ENCODE results near the gene MDGA2.
"Not testable (repeated sequence)": the region's sequence is repeated elsewhere in the genome, so short reads cannot be mapped to it uniquely, and the experiment has no call there.

Gene MDGA2

DNA sequence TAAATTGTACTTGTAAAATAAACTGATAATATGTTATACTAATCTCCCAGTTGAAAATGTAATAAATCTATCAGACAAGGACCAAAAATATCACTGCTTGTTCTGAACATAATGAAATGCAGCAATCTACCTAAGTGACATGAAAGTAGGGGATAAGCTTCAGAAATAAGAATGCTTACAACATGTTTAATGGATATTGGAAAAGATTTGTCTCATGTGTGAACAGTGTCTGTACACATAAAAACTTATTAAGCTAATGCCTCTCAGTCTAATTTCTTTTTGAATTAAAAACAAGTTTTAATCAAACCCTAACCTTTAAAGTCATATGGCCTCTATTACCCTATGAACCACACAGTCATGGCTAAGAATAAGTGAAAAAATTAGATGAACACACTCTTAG is 465.3 kb downstream of the MDGA2 start:
- H3K4me3 Mint-ChIP-seq = no peak overlapping the region

DNA sequence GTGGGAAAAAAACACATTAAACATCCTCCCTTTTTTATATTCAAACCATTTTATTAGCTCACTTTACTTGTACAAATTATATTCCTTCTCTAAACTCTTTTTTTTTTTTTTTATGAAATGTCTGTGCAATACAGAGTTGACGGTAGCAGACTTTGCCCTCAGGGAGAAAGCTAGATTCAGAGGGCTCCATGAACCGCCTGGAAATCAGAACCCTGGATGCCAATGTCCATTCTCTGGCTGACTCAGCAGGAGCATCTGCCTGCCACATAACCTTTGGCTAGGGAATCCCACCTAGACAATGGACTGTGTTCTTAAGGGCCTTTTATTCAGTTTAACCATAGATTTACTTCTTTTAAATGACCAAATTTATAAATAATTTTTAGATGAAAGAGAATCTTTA is 467.0 kb downstream of the MDGA2 start:
- no peaks in the 10 kb centered on the region for H3K4me1 Mint-ChIP-seq

More for the DNA sequence above, 465.3 kb downstream of the MDGA2 start:
- ATAC-seq (no peak), DNase-seq (no peak)
- Mint-ChIP-seq H3K9me3 (peaks cover 0 to 5% of the 10 kb centered on the region in 2 donors), H3K27ac (no peak overlapping the region), H3K4me1 (no peaks in the 10 kb centered on the region), H3K27me3 (no peaks in the 10 kb centered on the region)

DNA sequence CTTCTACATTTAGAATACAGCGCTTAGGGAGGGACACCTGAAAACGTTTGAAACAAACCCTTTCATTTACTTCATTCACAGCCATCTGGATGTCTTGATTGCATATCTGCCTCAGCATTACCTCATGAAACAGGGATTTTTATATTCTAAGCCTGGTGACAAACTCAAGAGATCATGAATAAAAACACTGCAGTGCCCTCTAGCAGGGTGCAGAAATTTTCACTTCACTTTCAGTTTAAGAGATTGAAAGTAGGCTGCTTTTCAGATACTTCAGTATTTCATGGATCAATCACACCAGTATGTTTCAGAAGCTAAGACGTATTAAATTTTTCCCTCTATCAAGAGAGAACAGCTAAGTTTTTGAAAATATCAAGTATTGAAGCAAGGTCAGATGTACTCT is 467.8 kb downstream of the MDGA2 start:
- no peak for DNase-seq
- no peaks in the 10 kb centered on the region for H3K27me3 Mint-ChIP-seq
- H3K4me1 Mint-ChIP-seq = no peaks in the 10 kb centered on the region
- ATAC-seq = no peak
- H3K4me3 Mint-ChIP-seq = no peak overlapping the region
- no peak overlapping the region for H3K27ac Mint-ChIP-seq
- peaks cover 8 to 12% of the 10 kb centered on the region in 2 donors for H3K9me3 Mint-ChIP-seq

More for the DNA sequence above, 467.0 kb downstream of the MDGA2 start:
- H3K27me3 Mint-ChIP-seq = no peaks in the 10 kb centered on the region
- H3K27ac Mint-ChIP-seq = no peak overlapping the region
- ATAC-seq = no peak
- DNase-seq = no peak
- H3K9me3 Mint-ChIP-seq = peaks cover 2 to 8% of the 10 kb centered on the region in 2 donors
- H3K4me3 Mint-ChIP-seq = no peak overlapping the region

DNA sequence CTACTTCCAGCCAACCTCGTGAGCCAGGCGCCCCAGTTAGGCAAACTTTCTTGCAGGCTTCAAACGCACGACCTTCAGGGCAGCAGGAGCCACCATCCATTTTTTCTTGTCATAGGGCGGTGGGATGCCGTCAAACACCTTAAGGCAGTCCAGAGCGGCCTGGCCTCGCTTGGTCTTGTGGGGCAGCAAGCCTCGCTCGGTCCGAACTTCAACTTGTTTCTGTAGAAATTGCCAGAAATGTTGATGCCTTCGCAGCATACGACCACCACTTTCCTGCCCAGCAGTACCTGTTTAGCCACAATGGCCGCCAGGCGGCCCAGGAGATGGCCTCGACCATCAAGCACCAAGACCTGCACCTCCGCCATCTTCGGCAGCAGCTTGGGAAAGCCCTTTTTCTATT is 474.7 kb downstream of the MDGA2 start:
- no peak for DNase-seq
- Mint-ChIP-seq H3K27ac (no peak overlapping the region), H3K27me3 (no peaks in the 10 kb centered on the region), H3K4me1 (no peaks in the 10 kb centered on the region), H3K9me3 (peaks cover 17% of the 10 kb centered on the region in 2 donors), H3K4me3 (no peak overlapping the region)
- no peak for ATAC-seq

DNA sequence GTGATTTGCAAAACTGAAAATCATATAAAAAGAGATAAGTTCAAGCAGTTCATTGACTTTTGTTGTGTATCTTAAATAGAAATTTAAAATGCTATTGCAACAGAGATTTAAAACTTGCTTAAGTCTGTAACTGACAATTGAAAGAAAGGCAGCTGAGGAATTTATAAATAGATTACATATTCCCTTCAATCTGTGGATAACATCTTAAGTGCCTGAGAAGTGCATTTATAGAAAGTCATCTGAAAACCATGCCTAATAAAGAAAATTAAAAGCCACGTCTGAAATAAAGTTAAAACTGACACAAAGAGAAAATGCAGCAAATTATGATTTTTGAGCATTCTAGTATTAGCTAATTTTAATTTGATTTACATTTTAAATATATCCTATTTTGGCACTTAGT is 479.8 kb downstream of the MDGA2 start:
- Mint-ChIP-seq H3K27me3 (no peaks in the 10 kb centered on the region), H3K9me3 (no peaks in the 10 kb centered on the region), H3K27ac (no peak overlapping the region), H3K4me1 (no peaks in the 10 kb centered on the region), H3K4me3 (no peak overlapping the region)
- ATAC-seq = no peak
- DNase-seq = no peak

DNA sequence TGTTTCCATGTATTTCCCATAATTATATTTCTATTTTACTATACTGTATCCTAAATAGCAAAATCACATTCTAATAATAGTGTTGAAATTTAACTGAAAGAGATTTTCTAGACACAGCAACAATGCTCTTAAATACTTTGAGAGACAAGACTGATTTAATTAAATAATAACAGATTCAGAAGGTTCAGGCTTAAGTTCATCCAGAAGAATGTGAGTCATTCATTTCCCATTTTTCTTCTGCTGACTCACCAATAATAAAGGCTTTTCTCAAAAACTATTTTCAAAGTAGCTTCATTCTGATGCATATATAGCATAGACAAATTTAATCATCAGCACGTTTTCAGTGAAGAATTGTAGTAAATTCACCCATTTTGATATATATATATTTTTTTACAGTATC is 481.4 kb downstream of the MDGA2 start:
- DNase-seq = no peak
- no peak for ATAC-seq
- H3K4me1 Mint-ChIP-seq = no peaks in the 10 kb centered on the region
- no peak overlapping the region for H3K4me3 Mint-ChIP-seq
- H3K27ac Mint-ChIP-seq = no peak overlapping the region
- H3K9me3 Mint-ChIP-seq = no peaks in the 10 kb centered on the region
- no peaks in the 10 kb centered on the region for H3K27me3 Mint-ChIP-seq

DNA sequence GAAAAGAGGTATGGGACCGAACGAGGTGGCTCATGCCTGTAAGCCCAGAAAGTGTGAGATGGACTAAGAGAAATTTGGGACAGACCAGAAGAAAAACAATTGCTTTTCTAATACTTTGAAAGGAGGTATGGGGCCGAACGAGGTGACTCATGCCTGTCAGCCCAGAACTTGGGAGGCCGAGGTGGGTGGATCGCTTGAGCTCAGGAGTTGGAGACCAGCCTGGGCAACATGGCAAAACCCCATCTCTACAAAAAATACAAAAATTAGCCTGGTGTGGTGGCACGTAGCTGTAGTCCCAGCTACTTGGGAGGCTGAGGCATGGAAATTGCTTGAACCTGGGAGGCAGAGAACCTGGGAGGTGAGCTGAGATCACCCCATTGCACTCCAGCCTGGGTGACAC is 483.2 kb downstream of the MDGA2 start:
- not testable (repeated sequence) for H3K4me1 Mint-ChIP-seq, H3K4me3 Mint-ChIP-seq, H3K27me3 Mint-ChIP-seq, DNase-seq, ATAC-seq, H3K9me3 Mint-ChIP-seq, H3K27ac Mint-ChIP-seq

DNA sequence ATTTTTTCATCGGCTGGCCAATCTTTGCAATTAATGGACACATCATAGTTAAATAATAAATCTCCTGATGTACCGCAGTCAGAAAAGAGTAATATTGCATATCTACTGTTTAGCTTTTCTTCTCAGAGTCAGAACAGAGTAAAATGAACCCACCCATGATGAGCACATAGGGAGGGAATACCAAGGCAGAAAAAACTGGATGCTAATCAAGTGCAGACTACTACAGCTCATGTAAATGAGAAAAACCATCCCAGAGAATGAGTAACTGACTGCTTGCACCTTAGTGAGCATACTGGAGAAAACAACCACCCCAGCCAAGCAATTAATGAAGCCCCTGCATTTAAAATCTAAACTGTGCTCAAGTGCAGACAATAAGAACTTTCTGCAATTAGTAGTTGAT is 483.7 kb downstream of the MDGA2 start:
- ATAC-seq = no peak
- H3K4me3 Mint-ChIP-seq = no peak overlapping the region
- no peaks in the 10 kb centered on the region for H3K9me3 Mint-ChIP-seq
- H3K4me1 Mint-ChIP-seq = no peaks in the 10 kb centered on the region
- H3K27me3 Mint-ChIP-seq = no peaks in the 10 kb centered on the region
- H3K27ac Mint-ChIP-seq = no peak overlapping the region
- no peak for DNase-seq

DNA sequence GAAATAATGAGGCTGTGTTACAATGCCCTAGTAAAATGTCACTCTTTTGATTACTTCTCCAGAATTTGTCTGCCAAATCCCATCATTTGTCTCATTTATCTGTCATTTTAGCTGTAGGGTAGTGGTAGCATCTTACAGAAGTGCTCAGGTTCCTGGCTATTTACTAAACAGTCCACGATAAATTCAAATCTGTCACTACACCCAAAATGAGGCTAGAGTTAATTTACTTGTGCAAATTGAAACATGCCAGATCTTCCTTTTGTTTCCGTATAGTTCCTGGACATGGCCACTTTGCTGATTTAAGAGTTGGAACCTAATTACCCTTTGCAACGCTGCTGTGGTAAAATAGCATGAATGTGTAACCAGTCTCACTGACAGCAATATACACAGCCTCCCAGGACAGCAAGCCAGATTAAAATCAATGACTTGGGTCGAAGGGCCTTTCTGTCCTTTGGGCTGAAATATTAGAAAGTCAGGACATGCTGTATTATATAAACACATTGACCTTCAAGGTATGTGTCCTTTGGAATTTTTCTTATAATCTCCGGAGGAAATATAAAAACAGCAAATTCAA is 485.4 kb downstream of the MDGA2 start:
- DNase-seq (no peak), ATAC-seq (no peak)
- Mint-ChIP-seq H3K4me3 (no peak overlapping the region), H3K4me1 (no peaks in the 10 kb centered on the region), H3K27ac (no peak overlapping the region), H3K9me3 (no peaks in the 10 kb centered on the region), H3K27me3 (no peaks in the 10 kb centered on the region)

DNA sequence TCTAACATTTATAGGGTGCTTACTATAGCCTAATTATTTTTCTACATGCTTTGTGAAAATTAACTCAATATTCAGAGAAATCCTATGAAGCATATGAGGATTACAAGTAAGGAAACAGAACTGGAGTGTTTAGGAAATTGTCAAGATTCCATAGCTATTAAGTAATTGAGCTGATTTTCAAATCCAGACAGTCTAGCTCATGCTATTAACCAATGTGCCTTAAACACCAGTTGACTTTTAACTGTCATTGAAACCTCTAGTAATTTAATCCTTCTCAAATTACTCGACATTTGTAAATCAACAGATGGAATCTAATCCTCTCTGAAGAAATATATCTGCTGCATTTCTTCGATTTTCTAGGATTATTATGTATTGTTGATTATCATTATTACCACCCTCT is 488.9 kb downstream of the MDGA2 start:
- Mint-ChIP-seq H3K9me3 (peaks cover 0 to 5% of the 10 kb centered on the region in 2 donors), H3K27ac (no peak overlapping the region), H3K4me1 (no peaks in the 10 kb centered on the region), H3K4me3 (no peak overlapping the region), H3K27me3 (no peaks in the 10 kb centered on the region)
- ATAC-seq (no peak), DNase-seq (no peak)

DNA sequence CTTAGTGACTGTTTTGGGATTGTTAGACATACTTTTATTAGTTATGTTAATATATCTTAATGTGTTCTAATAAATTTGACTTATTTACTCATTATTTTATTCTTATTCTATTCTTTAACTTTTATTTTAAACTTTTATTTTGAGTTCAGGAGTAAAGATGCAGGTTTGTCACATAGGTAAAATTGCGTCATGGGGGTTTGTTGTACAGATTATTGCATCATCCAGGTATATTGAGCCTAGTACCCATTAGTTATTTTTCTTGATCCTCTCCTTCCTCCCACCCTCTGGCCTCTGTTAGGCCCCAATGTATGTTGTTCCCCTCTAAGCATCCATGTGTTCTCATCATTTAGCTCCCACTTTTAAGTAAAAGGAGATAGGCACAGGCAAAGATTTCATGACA is 495.5 kb downstream of the MDGA2 start:
- no peaks in the 10 kb centered on the region for H3K27me3 Mint-ChIP-seq
- no peak overlapping the region for H3K27ac Mint-ChIP-seq
- no peaks in the 10 kb centered on the region for H3K4me1 Mint-ChIP-seq
- DNase-seq (no peak), ATAC-seq (no peak)
- no peak overlapping the region for H3K4me3 Mint-ChIP-seq
- H3K9me3 Mint-ChIP-seq = peaks cover 0 to 5% of the 10 kb centered on the region in 2 donors

DNA sequence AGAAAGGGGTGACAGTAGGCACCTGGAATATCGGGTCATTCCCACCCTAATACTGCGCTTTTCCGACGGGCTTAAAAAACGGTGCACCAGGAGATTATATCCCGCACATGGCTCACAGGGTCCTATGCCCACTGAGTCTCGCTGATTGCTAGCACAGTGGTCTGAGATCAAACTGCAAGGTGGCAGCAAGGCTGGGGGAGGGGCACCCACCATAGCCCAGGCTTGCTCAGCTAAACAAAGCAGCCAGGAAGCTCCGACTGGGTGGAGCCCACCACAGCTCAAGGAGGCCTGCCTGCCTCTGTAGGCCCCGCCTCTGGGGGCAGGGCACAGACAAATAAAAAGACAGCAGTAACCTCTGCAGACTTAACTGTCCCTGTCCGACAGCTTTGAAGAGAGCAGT is 503.5 kb downstream of the MDGA2 start:
- peaks cover 8 to 12% of the 10 kb centered on the region in 2 donors for H3K9me3 Mint-ChIP-seq
- H3K27me3 Mint-ChIP-seq, ATAC-seq, H3K4me3 Mint-ChIP-seq, DNase-seq, H3K4me1 Mint-ChIP-seq, H3K27ac Mint-ChIP-seq: not testable (repeated sequence)

DNA sequence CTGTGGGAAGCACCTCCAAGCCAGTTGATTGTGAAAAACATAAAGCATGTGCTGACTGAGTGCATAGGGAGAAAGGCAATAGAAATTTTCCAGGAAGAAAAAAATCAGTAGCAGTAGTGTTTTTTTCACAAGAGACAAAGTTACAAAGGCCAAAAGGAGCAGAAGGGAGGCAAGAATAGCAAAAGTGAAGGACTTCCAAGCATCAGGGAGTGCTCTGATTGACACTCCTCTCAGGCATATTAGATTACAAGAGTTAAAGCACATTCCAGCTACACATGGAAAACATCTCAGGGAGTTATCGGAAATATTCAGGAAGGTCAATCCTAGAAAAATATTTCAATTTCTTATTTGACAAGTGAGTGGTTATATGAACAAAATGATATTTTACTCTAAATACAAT is 508.0 kb downstream of the MDGA2 start:
- no peak for ATAC-seq
- peaks cover 5 to 11% of the 10 kb centered on the region in 2 donors for H3K9me3 Mint-ChIP-seq
- H3K27ac Mint-ChIP-seq = no peak overlapping the region
- no peaks in the 10 kb centered on the region for H3K27me3 Mint-ChIP-seq
- H3K4me1 Mint-ChIP-seq = no peaks in the 10 kb centered on the region
- DNase-seq = no peak
- H3K4me3 Mint-ChIP-seq = no peak overlapping the region

DNA sequence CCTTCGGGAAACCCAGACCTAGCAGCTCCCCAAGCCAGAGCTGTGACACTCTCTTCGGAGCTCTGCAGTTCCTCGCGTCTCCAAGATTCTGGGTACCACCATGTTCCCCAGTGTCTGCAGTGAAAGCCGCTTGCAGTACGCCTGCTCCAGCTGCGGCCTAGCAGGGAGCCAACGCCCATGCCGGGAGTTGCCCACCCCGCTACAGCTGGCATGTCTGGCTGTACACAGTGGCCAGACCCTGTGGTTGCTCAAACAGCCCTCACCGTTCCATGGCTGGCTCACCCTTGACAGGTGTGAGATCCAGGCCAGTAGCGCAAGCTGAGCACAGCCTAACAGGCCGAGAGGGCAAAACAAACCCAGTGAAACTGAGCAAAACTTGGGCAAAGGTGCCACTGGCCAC is 520.0 kb downstream of the MDGA2 start:
- H3K27me3 Mint-ChIP-seq = no peaks in the 10 kb centered on the region
- no peak for ATAC-seq
- H3K4me3 Mint-ChIP-seq = no peak overlapping the region
- no peak for DNase-seq
- H3K9me3 Mint-ChIP-seq = peaks cover 10 to 23% of the 10 kb centered on the region in 2 donors
- no peaks in the 10 kb centered on the region for H3K4me1 Mint-ChIP-seq
- no peak overlapping the region for H3K27ac Mint-ChIP-seq

DNA sequence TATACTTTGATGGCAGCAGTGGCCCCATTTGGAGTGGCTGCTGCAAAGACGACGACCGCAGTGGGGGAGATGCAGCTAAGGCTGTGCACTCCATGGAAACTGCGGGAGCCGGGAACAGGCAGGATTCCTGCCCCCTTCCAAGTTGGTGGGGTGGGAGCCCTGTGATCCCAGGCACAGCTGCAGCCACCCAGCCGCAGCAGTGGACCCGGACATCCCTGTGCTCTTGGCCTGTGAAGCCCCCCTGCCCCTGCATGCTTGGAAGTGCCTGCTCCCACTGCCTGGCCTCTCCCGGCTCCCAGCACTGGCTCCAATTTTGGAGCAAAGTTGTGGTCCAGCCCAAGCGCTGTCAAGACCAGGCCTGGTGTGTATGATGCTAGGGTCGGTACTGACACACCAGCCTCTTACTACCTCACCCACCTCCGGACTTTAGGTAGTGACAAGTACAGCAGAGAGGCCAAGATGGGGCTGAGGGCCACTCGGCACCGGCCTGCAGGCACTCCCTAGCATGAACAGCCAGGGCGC is 521.1 kb downstream of the MDGA2 start:
- Mint-ChIP-seq H3K27ac (no peak overlapping the region), H3K27me3 (no peaks in the 10 kb centered on the region), H3K4me3 (no peak overlapping the region), H3K9me3 (peaks cover 10 to 23% of the 10 kb centered on the region in 2 donors), H3K4me1 (no peaks in the 10 kb centered on the region)
- DNase-seq = no peak
- ATAC-seq = no peak

DNA sequence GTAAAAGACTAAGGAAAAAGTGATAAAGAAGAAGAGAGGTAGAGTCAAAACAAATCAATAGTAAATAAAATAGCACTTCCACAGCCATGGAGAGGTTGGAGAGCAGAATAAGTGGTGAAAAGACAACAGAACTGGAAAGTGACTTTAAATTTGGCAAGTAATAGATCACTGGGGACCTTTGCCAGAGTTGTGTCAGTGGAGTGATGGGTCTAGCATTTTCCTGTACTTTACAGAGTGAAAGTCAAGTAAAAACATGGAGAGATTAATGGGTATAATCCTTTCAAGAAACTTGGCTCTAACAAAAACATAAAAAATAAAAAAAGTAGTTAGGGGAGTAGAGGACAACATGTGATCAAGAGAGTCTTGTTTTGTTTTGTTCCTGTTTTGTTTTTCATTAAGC is 521.7 kb downstream of the MDGA2 start:
- Mint-ChIP-seq H3K4me1 (no peaks in the 10 kb centered on the region), H3K27ac (no peak overlapping the region), H3K4me3 (no peak overlapping the region), H3K27me3 (no peaks in the 10 kb centered on the region), H3K9me3 (peaks cover 10 to 20% of the 10 kb centered on the region in 2 donors)
- ATAC-seq (no peak), DNase-seq (no peak)

DNA sequence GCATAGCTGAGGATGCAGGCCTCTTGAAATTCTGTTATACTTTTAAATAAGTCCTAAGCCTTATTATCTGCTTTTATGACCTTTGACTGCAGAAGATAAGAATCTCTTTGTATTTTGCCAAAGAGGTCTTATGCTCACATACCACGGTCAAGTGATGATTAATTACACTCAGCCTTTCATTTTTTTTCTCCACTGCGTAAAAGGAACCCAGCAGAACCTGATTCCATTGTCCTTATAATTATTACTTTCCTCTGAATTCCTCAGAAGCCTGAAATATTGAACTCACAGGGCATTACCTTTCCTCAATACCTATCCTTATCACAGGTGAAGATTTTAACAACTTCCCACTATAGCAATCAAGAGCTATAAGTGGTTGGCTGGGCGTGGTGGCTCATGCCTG is 525.1 kb downstream of the MDGA2 start:
- H3K27me3 Mint-ChIP-seq = no peaks in the 10 kb centered on the region
- H3K4me3 Mint-ChIP-seq = no peak overlapping the region

More for the DNA sequence above, 525.1 kb downstream of the MDGA2 start:
- no peak overlapping the region for H3K27ac Mint-ChIP-seq
- no peak for ATAC-seq
- DNase-seq = no peak
- H3K9me3 Mint-ChIP-seq = peaks cover 10 to 14% of the 10 kb centered on the region in 2 donors
- no peaks in the 10 kb centered on the region for H3K4me1 Mint-ChIP-seq

Data from stimulated activated naive CD8-positive, alpha-beta T cell treated with anti-CD3 and anti-CD28 coated beads, Interleukin-15, amount 100 ng/mL, for 72 hours (primary cell).